ENCODE measurements around the gene DBNDD2. TPM values are rescaled to one million over a fixed set of nuclear protein-coding genes. Genes with fewer than 3 reads are reported as not detected.

The DBNDD2 gene
- total and polyA plus RNA-seq, 2 experiments from 2014 or later: 25.8 to 62.5 TPM

- no peaks in the 10 kb centered on the region for H3K9me3 Mint-ChIP-seq
- peaks cover 15% of the 10 kb centered on the region; the same call in 2 of the 3 replicates for H3K36me3 Mint-ChIP-seq (ENCODE audit: low read depth)
- H4K20me1 ChIP-seq (replicated peaks; ENCODE audit: insufficient read depth): 0 out of 2 replicates have a peak, but pooled peaks cover 9% of the 10 kb centered on the region
- no peak overlapping the region for H3K4me2 ChIP-seq
- no peaks in the 10 kb centered on the region for H3K36me3 ChIP-seq (ENCODE audit: insufficient read depth)
- 0 out of 2 replicates have a peak, but pooled peaks cover 4% of the 10 kb centered on the region for H3K27me3 ChIP-seq (ENCODE audit: insufficient read depth)
- DNase-seq (ENCODE audit: low spot score) (no peak), ATAC-seq (no peak)
- peaks cover 14% of the 10 kb centered on the region for H3K79me2 ChIP-seq (replicated peaks; ENCODE audit: insufficient read depth)
- no peak overlapping the region for H3K4me3 Mint-ChIP-seq
- H3K27ac ChIP-seq (ENCODE audit: low read depth): no peak overlapping the region
- H3K27ac Mint-ChIP-seq: no peak overlapping the region
- peaks cover 6% of the 10 kb centered on the region for H3K4me1 ChIP-seq (ENCODE audit: insufficient read depth)
- H3K4me3 ChIP-seq: no peak overlapping the region
- no peak for TF ChIP-seq REST (IDR thresholded peaks at IDR 0.05; ENCODE audit: unreplicated experiment)
- TF ChIP-seq CREB1 (CRISPR knock-in tag; IDR thresholded peaks at IDR 0.05; ENCODE audit: low read depth): no peak
- TF ChIP-seq JUNB (IDR thresholded peaks at IDR 0.05; ENCODE audit: unreplicated experiment): no peak
- no peaks in the 10 kb centered on the region for H3F3A ChIP-seq (replicated peaks; ENCODE audit: low read depth)
- no peak overlapping the region for H2AFZ ChIP-seq
- H3K4me1 Mint-ChIP-seq: peaks cover 8% of the 10 kb centered on the region
- H3K27me3 Mint-ChIP-seq (ENCODE audit: insufficient read depth, low read depth, poor library complexity): peaks cover 7% of the 10 kb centered on the region
- no peaks in the 10 kb centered on the region for H3K9me2 ChIP-seq (ENCODE audit: insufficient read depth)
Measured at GRCh38 chr20:45367126-45367525, 41.0 kb upstream of the DBNDD2 start.

GRCh38 chr20:45368221-45368980, 39.7 kb upstream of the DBNDD2 start:
- H3K36me3 Mint-ChIP-seq (ENCODE audit: low read depth): peaks cover 15% of the 10 kb centered on the region; the same call in 2 of the 3 replicates
- DNase-seq (ENCODE audit: low spot score) (no peak), ATAC-seq (no peak)
- no peak overlapping the region for H2AFZ ChIP-seq
- no peaks in the 10 kb centered on the region for H3F3A ChIP-seq (replicated peaks; ENCODE audit: low read depth)
- H3K4me1 Mint-ChIP-seq: peaks cover 16% of the 10 kb centered on the region
- H4K20me1 ChIP-seq (replicated peaks; ENCODE audit: insufficient read depth): 0 out of 2 replicates have a peak, but pooled peaks cover 9% of the 10 kb centered on the region
- H3K27me3 Mint-ChIP-seq (ENCODE audit: insufficient read depth, low read depth, poor library complexity): peaks cover 12% of the 10 kb centered on the region
- no peak for TF ChIP-seq JUNB (IDR thresholded peaks at IDR 0.05; ENCODE audit: unreplicated experiment)
- TF ChIP-seq ZNF462 (CRISPR knock-in tag; IDR thresholded peaks at IDR 0.05): no peak
- TF ChIP-seq POLR2AphosphoS5 (IDR thresholded peaks at IDR 0.05; ENCODE audit: low read depth): no peak
- TF ChIP-seq ETS1 (IDR thresholded peaks at IDR 0.05): no peak
- H3K9me3 Mint-ChIP-seq: no peaks in the 10 kb centered on the region
- H3K4me3 Mint-ChIP-seq: no peak overlapping the region
- H3K79me2 ChIP-seq (replicated peaks; ENCODE audit: insufficient read depth): peaks cover 14% of the 10 kb centered on the region
- no peaks in the 10 kb centered on the region for H3K9me2 ChIP-seq (ENCODE audit: insufficient read depth)
- no peak overlapping the region for H3K4me2 ChIP-seq
- H3K4me3 ChIP-seq: no peak overlapping the region
- peaks cover 15% of the 10 kb centered on the region for H3K27me3 ChIP-seq (ENCODE audit: insufficient read depth)
- no peak overlapping the region for H3K27ac Mint-ChIP-seq
- H3K4me1 ChIP-seq (ENCODE audit: insufficient read depth): peaks cover 11% of the 10 kb centered on the region
- no peaks in the 10 kb centered on the region for H3K36me3 ChIP-seq (ENCODE audit: insufficient read depth)
- no peak overlapping the region for H3K27ac ChIP-seq (ENCODE audit: low read depth)

All from GM23338 (cell line).